ENCODE data around the gene TAS2R30.
A peak's percentile ranks its signal among the peaks of the same experiment; 100 is the strongest.

TAS2R30 gene

DNA sequence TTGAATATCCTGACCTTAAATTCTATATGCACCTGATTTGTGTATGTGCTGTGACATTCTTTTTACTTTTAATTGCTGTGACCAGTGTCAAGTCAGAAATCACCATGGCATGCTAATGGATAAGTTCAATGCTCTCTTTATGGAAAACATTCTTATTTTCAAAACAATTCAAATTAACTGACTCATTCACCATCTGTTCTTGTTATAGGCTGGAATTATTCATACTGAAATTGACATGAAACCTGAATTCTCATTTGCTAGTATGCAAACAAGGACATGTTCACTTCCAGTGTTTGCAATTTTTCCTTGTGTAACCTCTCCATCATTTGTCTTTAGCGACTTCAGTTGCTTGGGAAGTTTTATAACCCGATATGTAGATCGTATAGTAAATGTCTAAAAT lies at the start of gene TAS2R30:
Gene TAS2R30 (minus strand): TSS at position 340 of the 400 bp plus-strand sequence. CDS start 400 bp downstream, outside the sequence.
- no peak for DNase-seq (ENCODE audit: low read depth)

GRCh38 chr12:11183011-11183410 lies 48.6 kb upstream of the TAS2R30 start:
- DNase-seq (ENCODE audit: low read depth) = no peak

- DNase-seq (ENCODE audit: low read depth) = no peak
These were observed 48.1 kb upstream of the TAS2R30 start for GRCh38 chr12:11182529-11182928.

DNA sequence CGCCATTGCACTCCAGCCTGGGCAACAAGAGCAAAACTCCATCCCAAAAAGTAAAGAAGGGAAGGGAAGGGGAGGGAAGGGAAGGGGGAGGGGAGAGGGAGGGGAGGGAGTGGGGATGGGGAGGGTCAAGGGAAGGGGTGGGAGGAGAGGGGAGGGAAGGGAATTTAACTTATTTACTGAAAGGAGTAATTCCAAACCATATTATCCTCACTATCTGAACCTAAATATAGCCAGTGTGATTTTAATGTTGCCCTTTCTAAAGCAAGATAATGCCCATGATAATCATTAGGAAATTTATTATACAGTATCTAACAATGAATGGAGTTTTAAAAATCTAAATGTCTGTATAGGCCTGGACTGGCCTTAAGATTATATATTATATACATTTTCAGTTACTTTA lies 43.8 kb upstream of the TAS2R30 start:
- no peak for DNase-seq (ENCODE audit: low read depth)

- no peak for DNase-seq (ENCODE audit: low read depth)
These were observed 39.6 kb upstream of the TAS2R30 start for GRCh38 chr12:11174022-11174421.

DNA sequence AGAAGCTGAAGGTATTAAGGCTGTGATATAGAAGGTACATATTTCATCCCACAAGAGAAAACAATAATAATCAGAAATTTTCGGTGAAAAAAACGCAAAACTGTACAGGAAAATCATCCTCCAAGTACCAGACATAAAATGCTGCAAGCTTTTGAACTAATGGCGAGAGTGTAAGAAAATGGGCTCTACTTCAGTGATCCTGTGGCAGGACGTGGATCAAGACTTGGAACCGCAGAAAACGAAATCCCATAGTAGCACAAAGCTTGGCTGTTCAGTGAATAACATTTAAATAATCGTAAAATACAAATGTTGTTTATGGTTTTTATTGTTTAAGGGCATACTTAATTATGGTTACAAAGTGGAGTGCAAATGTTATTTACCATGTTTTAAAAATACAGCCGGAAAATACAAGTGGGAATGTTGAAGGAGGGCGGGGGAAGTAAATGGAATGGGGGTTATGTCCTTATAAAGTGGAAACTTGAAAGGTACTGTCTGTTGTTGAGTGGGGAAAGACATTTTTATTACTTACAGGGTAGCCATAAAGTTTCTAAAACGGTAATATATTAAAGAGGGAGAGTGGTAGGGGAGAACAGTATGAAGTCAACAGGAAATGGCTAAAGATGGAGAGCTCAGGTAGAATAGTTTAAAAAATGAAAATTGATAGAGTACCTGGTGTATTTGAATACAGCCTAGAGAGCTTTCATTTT lies 37.7 kb upstream of the TAS2R30 start:
- DNase-seq (ENCODE audit: low read depth) = peak; percentile 23

DNA sequence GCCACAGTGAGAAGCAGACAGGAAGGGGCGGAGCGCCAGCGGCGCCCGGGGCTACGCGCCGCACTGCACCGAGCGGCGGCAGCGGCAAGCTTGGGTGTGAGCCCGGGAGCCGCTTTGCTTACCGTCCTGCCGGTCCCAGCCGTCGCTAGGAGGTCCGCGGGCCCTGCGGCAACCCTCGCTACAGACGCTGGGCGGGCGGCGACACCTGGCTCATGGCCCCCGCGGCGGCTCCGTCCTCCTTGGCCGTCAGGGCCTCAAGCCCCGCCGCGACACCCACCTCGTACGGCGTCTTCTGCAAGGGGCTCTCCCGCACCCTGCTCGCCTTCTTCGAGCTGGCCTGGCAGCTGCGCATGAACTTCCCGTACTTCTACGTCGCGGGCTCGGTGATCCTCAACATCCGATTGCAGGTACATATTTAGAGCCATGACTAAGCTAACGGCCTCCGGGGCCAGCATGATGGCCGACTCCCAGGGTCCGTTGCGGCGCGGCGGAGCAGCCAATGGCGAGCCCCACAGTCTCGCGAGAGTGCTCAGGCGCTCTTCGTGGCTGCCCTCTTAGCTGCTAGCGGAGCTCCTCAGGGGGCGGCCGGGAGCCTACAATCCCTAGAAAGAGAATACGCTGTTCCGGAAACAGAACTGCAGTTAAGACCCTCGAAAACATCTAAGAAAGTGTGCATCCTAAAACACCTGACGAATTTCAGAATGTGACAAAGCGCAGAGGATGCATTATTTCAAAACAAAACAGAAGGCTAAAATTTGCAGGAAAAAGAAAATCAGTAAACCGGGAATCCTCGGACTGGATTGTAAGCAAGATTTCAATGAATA lies 36.9 kb upstream of the TAS2R30 start, which contains the start of gene SMIM10L1:
Gene SMIM10L1 (plus strand): TSS at position 50 of the 824 bp plus-strand sequence. CDS start 163 bp downstream, at position 213.
- DNase-seq (ENCODE audit: low read depth) = peak; percentile 96

DNA sequence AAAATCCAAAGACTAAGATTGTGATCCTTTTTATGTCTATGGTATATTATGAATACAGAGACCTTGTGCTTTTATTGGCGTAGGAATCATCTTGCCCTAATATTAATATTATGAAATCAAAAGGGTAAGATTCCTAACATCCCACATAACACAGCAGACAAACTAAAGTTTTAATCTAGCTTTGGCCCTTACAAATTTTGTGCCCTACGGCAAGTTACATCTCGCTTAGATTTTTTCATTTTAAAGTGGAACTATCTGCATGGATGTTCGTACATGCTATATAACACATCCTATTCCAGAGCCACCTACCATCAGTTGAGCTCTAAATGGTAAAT lies 36.3 kb upstream of the TAS2R30 start:
- DNase-seq (ENCODE audit: low read depth) = no peak

DNA sequence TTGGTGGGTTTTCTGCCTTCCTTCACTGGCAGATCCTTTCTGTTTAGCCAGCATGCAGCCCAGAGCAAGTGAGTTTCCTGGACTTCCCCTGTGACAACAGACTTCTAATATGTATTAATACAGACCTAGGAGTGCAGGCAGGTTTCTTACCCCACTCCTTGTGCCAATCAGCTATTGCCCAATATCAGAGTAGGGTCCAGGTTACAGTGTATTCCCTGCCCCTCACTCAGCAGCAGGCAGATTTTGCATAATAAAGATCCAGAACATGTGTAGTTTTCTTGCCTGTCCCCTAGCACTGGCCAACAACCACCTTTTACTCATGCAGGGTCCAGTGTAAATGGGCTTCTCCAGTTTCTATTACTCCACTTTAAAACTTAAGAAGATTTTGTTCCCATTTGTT lies 31.9 kb upstream of the TAS2R30 start:
- no peak for DNase-seq (ENCODE audit: low read depth)

GRCh38 chr12:11164384-11164783 lies 29.9 kb upstream of the TAS2R30 start:
- no peak for DNase-seq (ENCODE audit: low read depth)

DNA sequence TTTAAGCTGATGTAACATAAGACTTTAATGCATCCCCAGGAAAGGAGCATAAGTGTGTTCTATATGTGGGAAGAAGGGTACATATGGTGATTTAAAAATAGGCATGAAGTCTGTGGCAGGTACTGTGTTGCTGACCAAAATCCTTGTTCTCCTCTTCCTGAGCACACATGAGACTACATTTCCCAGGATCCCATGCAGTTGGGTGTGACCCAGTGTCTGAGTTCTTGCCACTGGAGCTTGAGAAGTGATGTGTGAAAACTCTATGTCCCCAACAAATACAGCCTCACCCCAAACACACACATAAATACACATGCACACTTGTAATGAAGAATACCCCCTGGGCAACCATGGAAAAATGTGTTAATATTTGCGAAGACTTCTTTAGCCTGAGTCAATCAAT lies 28.1 kb upstream of the TAS2R30 start:
- no peak for DNase-seq (ENCODE audit: low read depth)

- DNase-seq (ENCODE audit: low read depth) = no peak
These were observed 24.5 kb upstream of the TAS2R30 start for GRCh38 chr12:11158885-11159444.

DNA sequence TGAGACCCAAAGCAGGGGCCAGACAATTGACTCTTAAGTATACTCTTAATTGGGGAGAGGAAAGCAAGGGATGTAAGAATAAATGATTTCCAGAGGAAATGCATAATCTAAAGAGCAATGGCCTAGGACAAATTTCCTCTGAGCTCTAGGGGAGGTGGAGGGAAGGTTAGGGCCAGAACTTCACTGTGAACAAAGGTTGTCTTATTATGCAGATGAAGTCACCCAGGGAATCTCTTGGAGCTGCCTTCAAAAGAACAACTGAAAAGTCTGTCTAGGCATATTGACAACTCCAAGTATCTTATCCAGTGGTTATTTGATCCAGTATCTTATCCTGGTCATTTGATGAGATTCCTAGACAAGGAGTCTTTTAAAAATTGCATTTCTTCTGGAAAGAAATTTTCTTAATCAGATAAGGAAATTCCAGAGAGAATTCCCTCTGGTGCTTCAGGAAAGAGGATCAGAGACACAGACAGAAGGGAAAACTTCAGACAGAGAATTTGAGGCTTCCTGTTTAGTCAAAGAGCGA lies 20.0 kb upstream of the TAS2R30 start:
- DNase-seq (ENCODE audit: low read depth) = no peak

GRCh38 chr12:11152725-11153124 lies 18.3 kb upstream of the TAS2R30 start:
- no peak for DNase-seq (ENCODE audit: low read depth)

DNA sequence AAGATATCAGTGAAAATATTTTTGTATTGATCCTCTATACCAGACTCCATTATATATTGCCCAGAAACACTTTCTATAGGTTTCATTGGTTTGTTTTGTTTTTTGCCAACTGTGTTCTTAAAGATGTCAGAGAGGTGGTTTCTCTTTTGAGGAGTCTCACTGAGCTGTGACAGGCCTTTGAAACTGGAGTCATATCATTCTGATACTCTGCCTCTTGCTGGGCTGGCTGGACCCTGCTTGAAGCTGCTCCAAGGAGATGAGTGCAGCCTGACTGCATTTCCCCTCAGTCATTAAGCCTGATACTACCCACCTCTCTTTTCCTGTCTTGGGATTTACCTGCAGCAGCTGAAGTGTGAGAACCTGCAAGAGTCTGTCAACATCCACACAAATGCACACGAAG lies 16.4 kb upstream of the TAS2R30 start:
- no peak for DNase-seq (ENCODE audit: low read depth)

GRCh38 chr12:11147420-11147819 lies 13.0 kb upstream of the TAS2R30 start:
- no peak for DNase-seq (ENCODE audit: low read depth)

GRCh38 chr12:11144297-11144696 lies 9.9 kb upstream of the TAS2R30 start:
- no peak for DNase-seq (ENCODE audit: low read depth)

DNA sequence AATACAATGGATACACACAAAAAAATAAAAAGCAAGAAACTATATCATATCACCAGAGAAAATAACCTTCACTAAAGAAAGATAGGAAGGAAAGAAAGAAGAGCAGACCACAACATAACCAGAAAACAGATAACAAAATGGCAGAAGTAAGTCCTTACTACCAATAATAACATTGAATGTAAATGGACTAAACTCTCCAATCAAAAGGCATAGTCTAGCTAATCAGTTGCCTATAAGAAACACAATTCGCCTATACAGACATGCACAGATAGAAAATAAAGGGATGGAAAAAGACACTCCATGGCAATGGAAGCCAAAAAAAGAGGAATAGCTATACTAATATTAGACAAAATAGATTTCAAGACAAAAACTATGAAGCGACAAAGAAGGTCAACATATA lies 8.9 kb upstream of the TAS2R30 start:
- no peak for DNase-seq (ENCODE audit: low read depth)

DNA sequence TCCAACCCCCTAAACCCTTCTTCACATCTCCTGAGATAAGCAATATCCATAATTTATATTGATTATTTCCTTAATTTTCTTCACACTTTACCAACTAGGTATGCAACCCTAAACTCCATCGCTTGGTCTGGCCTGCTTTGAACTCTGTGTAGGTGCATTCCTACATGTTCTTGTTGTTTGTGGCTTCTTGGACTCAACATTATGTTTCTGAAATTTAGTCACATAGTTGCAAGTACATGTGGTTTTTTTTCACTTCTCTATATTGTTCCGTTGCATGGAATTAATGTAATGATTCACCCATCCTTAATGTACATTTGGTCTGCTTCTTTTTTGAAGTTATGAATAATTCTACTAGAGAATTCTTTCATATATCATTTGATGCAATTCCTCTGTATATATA lies 1.6 kb upstream of the TAS2R30 start:
- DNase-seq (ENCODE audit: low read depth) = no peak

GRCh38 chr12:11133816-11134215 lies 628 bp downstream of the TAS2R30 start:
- DNase-seq (ENCODE audit: low read depth) = no peak

- no peak for DNase-seq (ENCODE audit: low read depth)
These were observed 1.3 kb downstream of the TAS2R30 start for GRCh38 chr12:11133162-11133561.

DNA sequence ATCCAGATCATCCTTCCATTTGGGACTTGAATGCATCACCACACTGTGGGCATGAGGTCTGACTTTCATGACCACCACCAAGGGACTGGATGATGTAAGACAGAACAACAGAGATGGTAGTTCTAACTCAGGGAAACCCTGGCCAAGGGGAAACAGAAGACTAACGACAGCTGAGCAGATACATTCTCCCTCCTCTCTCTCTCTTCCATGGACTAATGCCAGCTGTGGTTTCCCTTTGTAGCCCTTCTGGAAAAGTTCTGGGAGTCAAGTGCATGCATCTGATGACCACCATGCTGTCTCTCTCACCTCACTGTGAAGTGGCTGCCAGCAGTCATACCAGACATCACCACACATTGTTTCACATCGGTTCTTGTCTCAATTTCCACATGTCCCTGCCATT lies 3.4 kb downstream of the TAS2R30 start:
- DNase-seq (ENCODE audit: low read depth) = no peak

- no peak for DNase-seq (ENCODE audit: low read depth)
These were observed 4.1 kb downstream of the TAS2R30 start for GRCh38 chr12:11130382-11130781.
